ENCODE measurements around the gene PMM2.

DNA sequence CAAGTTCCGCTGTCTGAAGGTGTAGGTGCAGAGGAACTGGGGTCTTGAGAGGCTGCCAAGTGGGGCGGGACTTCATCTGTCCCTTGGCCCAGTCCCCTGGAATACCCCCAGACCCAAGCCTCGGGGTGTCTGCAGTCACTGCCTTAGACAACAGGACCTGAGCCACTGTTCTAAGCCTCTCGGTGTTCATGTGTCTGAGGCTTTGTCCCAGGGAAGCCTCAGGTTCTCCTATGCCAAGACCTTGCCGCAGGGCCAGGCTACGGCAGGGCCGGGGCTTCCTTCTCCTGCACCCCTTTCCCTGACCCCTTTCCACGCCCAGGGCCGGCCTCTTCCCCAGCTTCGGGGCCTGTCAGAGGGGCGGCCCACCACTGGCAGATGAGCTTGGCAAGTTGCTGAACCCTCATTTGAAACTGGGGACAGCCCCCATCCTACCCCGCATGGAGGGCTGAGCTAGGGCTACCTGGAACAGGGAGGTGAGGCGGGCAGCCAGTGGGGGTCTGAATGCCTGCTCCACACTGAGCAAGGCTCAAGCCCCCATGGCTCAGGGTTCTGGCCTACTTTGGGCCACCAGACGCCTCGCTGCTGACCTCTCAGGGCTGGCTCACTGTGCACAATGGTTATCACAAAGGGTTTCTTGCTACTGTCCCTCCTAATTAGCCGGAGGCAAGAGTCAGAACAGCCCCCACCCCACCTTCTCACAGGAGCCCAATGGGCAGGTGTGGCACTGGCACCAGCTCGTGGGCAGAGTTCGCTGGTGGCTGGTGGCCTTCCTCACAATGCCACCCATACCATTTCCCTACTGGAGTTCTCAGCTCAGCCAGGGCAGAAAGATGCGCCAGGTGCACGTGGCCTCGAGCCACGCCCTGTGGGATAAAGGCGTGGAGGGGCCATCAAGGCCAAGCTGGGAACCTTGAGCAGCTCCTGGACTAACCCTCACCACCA is 91.6 kb downstream of the PMM2 start:
- TF ChIP-seq, protein P1, sequence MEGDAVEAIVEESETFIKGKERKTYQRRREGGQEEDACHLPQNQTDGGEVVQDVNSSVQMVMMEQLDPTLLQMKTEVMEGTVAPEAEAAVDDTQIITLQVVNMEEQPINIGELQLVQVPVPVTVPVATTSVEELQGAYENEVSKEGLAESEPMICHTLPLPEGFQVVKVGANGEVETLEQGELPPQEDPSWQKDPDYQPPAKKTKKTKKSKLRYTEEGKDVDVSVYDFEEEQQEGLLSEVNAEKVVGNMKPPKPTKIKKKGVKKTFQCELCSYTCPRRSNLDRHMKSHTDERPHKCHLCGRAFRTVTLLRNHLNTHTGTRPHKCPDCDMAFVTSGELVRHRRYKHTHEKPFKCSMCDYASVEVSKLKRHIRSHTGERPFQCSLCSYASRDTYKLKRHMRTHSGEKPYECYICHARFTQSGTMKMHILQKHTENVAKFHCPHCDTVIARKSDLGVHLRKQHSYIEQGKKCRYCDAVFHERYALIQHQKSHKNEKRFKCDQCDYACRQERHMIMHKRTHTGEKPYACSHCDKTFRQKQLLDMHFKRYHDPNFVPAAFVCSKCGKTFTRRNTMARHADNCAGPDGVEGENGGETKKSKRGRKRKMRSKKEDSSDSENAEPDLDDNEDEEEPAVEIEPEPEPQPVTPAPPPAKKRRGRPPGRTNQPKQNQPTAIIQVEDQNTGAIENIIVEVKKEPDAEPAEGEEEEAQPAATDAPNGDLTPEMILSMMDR (IDR thresholded peaks at IDR 0.05) = no peak
- TF ChIP-seq POLR2AphosphoS5 (IDR thresholded peaks at IDR 0.05) = no peak
- TF ChIP-seq EP300 (IDR thresholded peaks at IDR 0.05) = no peak
- no peak for TF ChIP-seq POLR2A (IDR thresholded peaks at IDR 0.05)
